HepG2 (cell line): Measurements from ENCODE around the gene RNF125. TPM values are rescaled to one million over a fixed set of nuclear protein-coding genes. Genes with fewer than 3 reads are reported as not detected.

Experiments used
- GFI1 ChIP-seq: sonication (generic); formaldehyde crosslinking; IDR thresholded peaks from 2 replicates; pipeline ENCODE4 v1.5.0; 2020; ENCODE audit warnings: missing genetic modification reagents, mild to moderate bottlenecking, borderline replicate concordance
- HOXA3 ChIP-seq: sonication (generic); formaldehyde crosslinking; IDR thresholded peaks from 2 replicates; pipeline ENCODE4 v1.5.0; 2020; ENCODE audit warnings: missing genetic modification reagents
- JUN ChIP-seq: sonication (generic); formaldehyde crosslinking; IDR thresholded peaks from 2 replicates; pipeline ENCODE4 v1.4.0; 2020; ENCODE audit warnings: mild to moderate bottlenecking, missing genetic modification reagents
- KAT7 ChIP-seq: IDR thresholded peaks from 2 replicates; pipeline ENCODE4 v1.6.1; 2018; ENCODE audit warnings: borderline replicate concordance, missing compliant biosample characterization
- MTA1 ChIP-seq: sonication (generic); formaldehyde crosslinking; IDR thresholded peaks from 2 replicates; pipeline ENCODE4 v1.4.0; 2020; ENCODE audit warnings: missing genetic modification reagents, mild to moderate bottlenecking, borderline replicate concordance
- NR2F6 ChIP-seq, 2 experiments: IDR thresholded peaks; 2 replicates each; pipeline ENCODE4 v1.6.1; 2016; ENCODE audit warnings: antibody characterized with exemption in 1 of 2, mild to moderate bottlenecking in 1 of 2
- ONECUT2 ChIP-seq: sonication (generic); formaldehyde crosslinking; IDR thresholded peaks from 2 replicates; pipeline ENCODE4 v1.4.0; 2020; ENCODE audit warnings: missing genetic modification reagents
- THAP11 ChIP-seq: IDR thresholded peaks from 2 replicates; pipeline ENCODE4 v1.6.1; 2016; ENCODE audit warnings: missing biosample characterization, missing genetic modification reagents
- ZMAT3 ChIP-seq: sonication (generic); formaldehyde crosslinking; conservative IDR thresholded peaks from 2 replicates; pipeline ENCODE4 v1.7.0; 2021; ENCODE audit warnings: missing genetic modification reagents
- ZNF337 ChIP-seq: sonication (generic); formaldehyde crosslinking; IDR thresholded peaks from 2 replicates; pipeline ENCODE4 v1.5.1; 2020; ENCODE audit warnings: missing genetic modification reagents, low read depth, mild to moderate bottlenecking, borderline replicate concordance
- ZNF460 ChIP-seq: sonication (generic); formaldehyde crosslinking; IDR thresholded peaks from 2 replicates; pipeline ENCODE4 v1.5.1; 2020; ENCODE audit warnings: missing genetic modification reagents, mild to moderate bottlenecking, borderline replicate concordance
- ZNF839 ChIP-seq: sonication (generic); formaldehyde crosslinking; IDR thresholded peaks from 2 replicates; pipeline ENCODE4 v1.4.0; 2020; ENCODE audit warnings: missing genetic modification reagents, mild to moderate bottlenecking, borderline replicate concordance
- ZZZ3 ChIP-seq: sonication (generic); formaldehyde crosslinking; IDR thresholded peaks from 2 replicates; pipeline ENCODE4 v1.4.0; 2020; ENCODE audit warnings: missing genetic modification reagents, mild to moderate bottlenecking, borderline replicate concordance
- polyA plus RNA-seq, 8 experiments: library from polyadenylated mRNA; depleted of rRNA in 3 of 8; stranded (reverse) in 7 of 8; unstranded in 1 of 8; fragments of >200 nt; fragmentation: Illumina TruSeq in 4 of 8; extraction: Trizol in 4 of 8; gene quantifications; 2 replicates each; pipeline versions ENCODE4 v1.2.1 to v1.2.3, GENCODE V29; 2011 to 2016; ENCODE audit warnings: low read depth in 4 of 8, missing spikeins in 1 of 8, mixed read lengths in 1 of 8; ENCODE audit not compliant: insufficient read depth in 1 of 8
- total RNA-seq, 5 experiments: library from RNA; depleted of rRNA; stranded (reverse); fragments of >200 nt; fragmentation: Illumina TruSeq; extraction: Trizol; gene quantifications; 2 replicates each; pipeline ENCODE4 v1.2.3, GENCODE V29; 2016; ENCODE audit warnings: low read depth in 1 of 5
- TF ChIP-seq, protein P1 (sequence below): sonication (generic); formaldehyde crosslinking; IDR thresholded peaks from 2 replicates; pipeline ENCODE4 v1.5.1; 2020; ENCODE audit warnings: missing genetic modification reagents, mild to moderate bottlenecking, borderline replicate concordance
- TF ChIP-seq, protein P2 (sequence below): sonication (generic); formaldehyde crosslinking; IDR thresholded peaks from one replicate; pipeline ENCODE4 v1.5.1; 2020; ENCODE audit warnings: mild to moderate bottlenecking, missing genetic modification reagents; ENCODE audit errors: not compliant biosample characterization
- TF ChIP-seq, protein P3 (sequence below): sonication (generic); formaldehyde crosslinking; conservative IDR thresholded peaks from 2 replicates; pipeline ENCODE4 v1.4.0; 2020; ENCODE audit warnings: missing genetic modification reagents
- TF ChIP-seq, protein P4 (sequence below): IDR thresholded peaks from 2 replicates; pipeline ENCODE4 v1.6.1; 2018; ENCODE audit warnings: missing genetic modification reagents

RNF125 gene
- total and polyA plus RNA-seq, 2 of the 13 experiments (the other 11 are each of a cell fraction or from before 2014, with no cell fraction given): 0.58 to 1.8 TPM

DNA sequence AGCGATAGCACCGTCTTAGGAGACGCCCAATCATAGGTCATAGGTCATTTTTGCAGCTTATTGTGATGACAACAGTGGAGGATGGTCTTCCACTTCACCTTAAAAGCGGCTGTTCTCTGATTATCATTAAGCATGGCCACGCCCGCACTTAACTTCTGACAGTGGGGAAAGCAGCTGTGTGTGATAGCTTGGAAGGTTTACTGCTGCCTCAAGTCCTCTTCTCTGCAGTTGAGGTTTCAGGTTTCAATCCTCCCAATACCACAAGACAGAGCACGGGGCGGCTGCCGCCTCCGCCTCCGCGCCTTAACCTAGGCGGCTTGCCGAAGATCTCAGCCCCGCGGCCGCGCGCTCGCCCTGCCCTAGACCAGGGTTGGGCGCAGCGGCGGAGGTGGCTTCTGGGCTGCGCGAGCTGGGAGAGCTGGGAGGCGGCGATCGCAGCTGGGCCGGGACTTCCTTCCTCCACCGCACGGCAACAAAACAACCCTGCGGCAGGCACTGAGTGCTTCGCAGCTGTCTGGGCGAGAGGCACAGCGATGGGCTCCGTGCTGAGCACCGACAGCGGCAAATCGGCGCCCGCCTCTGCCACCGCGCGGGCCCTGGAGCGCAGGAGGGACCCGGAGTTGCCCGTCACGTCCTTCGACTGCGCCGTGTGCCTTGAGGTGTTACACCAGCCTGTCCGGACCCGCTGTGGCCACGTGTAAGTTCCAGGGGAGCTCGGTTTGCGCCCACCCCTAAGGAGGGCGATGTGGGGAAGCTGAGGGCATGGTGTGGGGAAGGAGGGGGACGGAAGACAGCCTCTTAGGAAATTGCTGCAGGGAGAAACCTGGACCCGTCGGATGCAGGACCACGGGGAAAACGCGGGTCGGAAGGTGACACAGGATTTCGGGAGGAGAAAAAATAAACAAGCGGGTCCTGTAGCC is at the start of gene RNF125 (continued):
- TF ChIP-seq, protein P1, sequence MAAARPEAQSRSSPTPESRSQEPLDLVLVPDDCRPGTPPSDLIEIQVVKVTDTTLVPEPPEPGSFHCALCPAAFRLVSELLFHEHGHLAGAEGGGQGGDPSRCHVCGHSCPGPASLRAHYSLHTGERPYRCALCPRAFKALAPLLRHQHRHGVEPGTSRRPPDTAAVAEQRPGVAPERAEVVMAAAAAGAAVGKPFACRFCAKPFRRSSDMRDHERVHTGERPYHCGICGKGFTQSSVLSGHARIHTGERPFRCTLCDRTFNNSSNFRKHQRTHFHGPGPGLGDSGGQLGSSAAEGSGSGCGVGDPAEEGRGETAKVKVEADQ: no peak
- TF ChIP-seq, protein P2, sequence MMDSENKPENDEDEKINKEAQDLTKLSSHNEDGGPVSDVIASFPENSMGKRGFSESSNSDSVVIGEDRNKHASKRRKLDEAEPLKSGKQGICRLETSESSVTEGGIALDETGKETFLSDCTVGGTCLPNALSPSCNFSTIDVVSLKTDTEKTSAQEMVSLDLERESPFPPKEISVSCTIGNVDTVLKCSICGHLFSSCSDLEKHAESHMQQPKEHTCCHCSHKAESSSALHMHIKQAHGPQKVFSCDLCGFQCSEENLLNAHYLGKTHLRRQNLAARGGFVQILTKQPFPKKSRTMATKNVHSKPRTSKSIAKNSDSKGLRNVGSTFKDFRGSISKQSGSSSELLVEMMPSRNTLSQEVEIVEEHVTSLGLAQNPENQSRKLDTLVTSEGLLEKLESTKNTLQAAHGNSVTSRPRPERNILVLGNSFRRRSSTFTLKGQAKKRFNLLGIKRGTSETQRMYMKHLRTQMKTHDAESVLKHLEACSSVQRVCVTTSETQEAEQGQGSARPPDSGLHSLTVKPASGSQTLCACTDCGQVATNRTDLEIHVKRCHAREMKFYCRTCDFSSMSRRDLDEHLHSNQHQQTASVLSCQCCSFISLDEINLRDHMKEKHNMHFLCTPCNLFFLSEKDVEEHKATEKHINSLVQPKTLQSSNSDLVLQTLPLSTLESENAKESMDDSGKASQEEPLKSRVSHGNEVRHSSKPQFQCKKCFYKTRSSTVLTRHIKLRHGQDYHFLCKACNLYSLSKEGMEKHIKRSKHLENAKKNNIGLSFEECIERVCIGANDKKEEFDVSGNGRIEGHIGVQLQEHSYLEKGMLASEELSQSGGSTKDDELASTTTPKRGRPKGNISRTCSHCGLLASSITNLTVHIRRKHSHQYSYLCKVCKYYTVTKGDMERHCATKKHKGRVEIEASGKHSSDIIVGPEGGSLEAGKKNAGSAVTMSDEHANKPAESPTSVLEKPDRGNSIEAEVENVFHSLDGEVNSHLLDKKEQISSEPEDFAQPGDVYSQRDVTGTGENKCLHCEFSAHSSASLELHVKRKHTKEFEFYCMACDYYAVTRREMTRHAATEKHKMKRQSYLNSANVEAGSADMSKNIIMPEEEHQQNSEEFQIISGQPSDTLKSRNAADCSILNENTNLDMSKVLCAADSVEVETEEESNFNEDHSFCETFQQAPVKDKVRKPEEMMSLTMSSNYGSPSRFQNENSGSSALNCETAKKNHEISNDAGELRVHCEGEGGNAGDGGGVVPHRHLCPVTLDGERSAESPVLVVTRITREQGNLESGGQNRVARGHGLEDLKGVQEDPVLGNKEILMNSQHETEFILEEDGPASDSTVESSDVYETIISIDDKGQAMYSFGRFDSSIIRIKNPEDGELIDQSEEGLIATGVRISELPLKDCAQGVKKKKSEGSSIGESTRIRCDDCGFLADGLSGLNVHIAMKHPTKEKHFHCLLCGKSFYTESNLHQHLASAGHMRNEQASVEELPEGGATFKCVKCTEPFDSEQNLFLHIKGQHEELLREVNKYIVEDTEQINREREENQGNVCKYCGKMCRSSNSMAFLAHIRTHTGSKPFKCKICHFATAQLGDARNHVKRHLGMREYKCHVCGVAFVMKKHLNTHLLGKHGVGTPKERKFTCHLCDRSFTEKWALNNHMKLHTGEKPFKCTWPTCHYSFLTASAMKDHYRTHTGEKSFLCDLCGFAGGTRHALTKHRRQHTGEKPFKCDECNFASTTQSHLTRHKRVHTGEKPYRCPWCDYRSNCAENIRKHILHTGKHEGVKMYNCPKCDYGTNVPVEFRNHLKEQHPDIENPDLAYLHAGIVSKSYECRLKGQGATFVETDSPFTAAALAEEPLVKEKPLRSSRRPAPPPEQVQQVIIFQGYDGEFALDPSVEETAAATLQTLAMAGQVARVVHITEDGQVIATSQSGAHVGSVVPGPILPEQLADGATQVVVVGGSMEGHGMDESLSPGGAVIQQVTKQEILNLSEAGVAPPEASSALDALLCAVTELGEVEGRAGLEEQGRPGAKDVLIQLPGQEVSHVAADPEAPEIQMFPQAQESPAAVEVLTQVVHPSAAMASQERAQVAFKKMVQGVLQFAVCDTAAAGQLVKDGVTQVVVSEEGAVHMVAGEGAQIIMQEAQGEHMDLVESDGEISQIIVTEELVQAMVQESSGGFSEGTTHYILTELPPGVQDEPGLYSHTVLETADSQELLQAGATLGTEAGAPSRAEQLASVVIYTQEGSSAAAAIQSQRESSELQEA (CRISPR knock-in tag): peak; percentile 26
- TF ChIP-seq, protein P3, sequence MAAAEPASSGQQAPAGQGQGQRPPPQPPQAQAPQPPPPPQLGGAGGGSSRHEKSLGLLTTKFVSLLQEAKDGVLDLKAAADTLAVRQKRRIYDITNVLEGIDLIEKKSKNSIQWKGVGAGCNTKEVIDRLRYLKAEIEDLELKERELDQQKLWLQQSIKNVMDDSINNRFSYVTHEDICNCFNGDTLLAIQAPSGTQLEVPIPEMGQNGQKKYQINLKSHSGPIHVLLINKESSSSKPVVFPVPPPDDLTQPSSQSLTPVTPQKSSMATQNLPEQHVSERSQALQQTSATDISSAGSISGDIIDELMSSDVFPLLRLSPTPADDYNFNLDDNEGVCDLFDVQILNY (CRISPR knock-in tag): no peak
- TF ChIP-seq, protein P4, sequence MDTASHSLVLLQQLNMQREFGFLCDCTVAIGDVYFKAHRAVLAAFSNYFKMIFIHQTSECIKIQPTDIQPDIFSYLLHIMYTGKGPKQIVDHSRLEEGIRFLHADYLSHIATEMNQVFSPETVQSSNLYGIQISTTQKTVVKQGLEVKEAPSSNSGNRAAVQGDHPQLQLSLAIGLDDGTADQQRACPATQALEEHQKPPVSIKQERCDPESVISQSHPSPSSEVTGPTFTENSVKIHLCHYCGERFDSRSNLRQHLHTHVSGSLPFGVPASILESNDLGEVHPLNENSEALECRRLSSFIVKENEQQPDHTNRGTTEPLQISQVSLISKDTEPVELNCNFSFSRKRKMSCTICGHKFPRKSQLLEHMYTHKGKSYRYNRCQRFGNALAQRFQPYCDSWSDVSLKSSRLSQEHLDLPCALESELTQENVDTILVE: no peak; the same call in none of the 2 replicates
- TF ChIP-seq GFI1 (0 out of 2 replicates have a peak, but pooled peaks have one; percentile 18), ZZZ3 (CRISPR knock-in tag) (0 out of 2 replicates have a peak, but pooled peaks have one; percentile 38), NR2F6 (IDR thresholded peaks at IDR 0.05) (peak; percentile 19; the same call in 1 of the 2 replicates), NR2F6 (CRISPR knock-in tag; IDR thresholded peaks at IDR 0.05) (no peak; the same call in 1 of the 2 replicates), HOXA3 (CRISPR knock-in tag) (peak; percentile 34; the same call in 1 of the 2 replicates), ZNF839 (CRISPR knock-in tag) (no peak), THAP11 (peak; percentile 29; the same call in 1 of the 2 replicates), JUN (CRISPR knock-in tag) (no peak), ZMAT3 (CRISPR knock-in tag) (no peak), ZNF337 (CRISPR knock-in tag) (no peak), MTA1 (CRISPR knock-in tag) (peak; percentile 84), KAT7 (CRISPR knock-in tag) (no peak; the same call in 1 of the 2 replicates), ONECUT2 (no peak), ZNF460 (CRISPR knock-in tag) (no peak; the same call in 1 of the 2 replicates)
